Heart left ventricle (tissue), 16 donors: Measurements from ENCODE around the gene BTBD16. TPM values are rescaled to one million over a fixed set of nuclear protein-coding genes. Genes with fewer than 3 reads are reported as not detected.
A peak's percentile ranks its signal among the peaks of the same experiment; 100 is the strongest.

ENCODE experiments used
- ATAC-seq, 4 donors: fragments of 200-7000 bp; cut with Tn5 transposase; one replicate each; pipeline ENCODE4 v1.9.1; 2020 to 2022; ENCODE audit warnings: moderate library complexity in 4 of 4, mild to moderate bottlenecking in 3 of 4, moderate number of reproducible peaks in 1 of 4
- DNase-seq, 5 donors: peaks; one replicate each; pipeline ENCODE4 v3.0.0-alpha.2; 2020
- H3K27ac ChIP-seq, 12 donors: fragments of 200-600 bp; sonication (generic) in 4 of 12; one replicate each; pipeline versions ENCODE4 v1.5.0 to v1.8.0; 2016 to 2022; ENCODE audit warnings: mild to moderate bottlenecking in 2 of 12
- H3K27me3 ChIP-seq, 9 donors: fragments of 200-600 bp; sonication (generic) in 2 of 9; one replicate each; pipeline versions ENCODE4 v1.5.1 to v1.8.0; 2016 to 2022; ENCODE audit warnings: mild to moderate bottlenecking in 3 of 9
- H3K36me3 ChIP-seq, 9 donors: fragments of 200-600 bp; sonication (generic) in 2 of 9; one replicate each; pipeline versions ENCODE4 v1.5.0 to v1.8.0; 2018 to 2022; ENCODE audit warnings: mild to moderate bottlenecking in 2 of 9
- H3K4me1 ChIP-seq, 12 donors: fragments of 200-600 bp; sonication (generic) in 4 of 12; one replicate each; pipeline versions ENCODE4 v1.5.0 to v1.8.0; 2016 to 2022; ENCODE audit warnings: mild to moderate bottlenecking in 3 of 12
- H3K4me3 ChIP-seq, 12 donors: fragments of 200-600 bp; sonication (generic) in 4 of 12; one replicate each; pipeline versions ENCODE4 v1.5.0 to v1.8.0; 2017 to 2022; ENCODE audit warnings: mild to moderate bottlenecking in 9 of 12, moderate library complexity in 4 of 12
- H3K9me3 ChIP-seq, 12 donors: fragments of 200-600 bp; sonication (generic) in 4 of 12; one replicate each; pipeline versions ENCODE4 v1.5.0 to v1.8.0; 2016 to 2022; ENCODE audit warnings: mild to moderate bottlenecking in 1 of 12
- CTCF ChIP-seq, 12 donors: fragments of 200-600 bp; sonication (generic) in 4 of 12; IDR thresholded peaks; one replicate each; pipeline versions ENCODE4 v1.5.0 to v1.8.0; 2018 to 2022; ENCODE audit warnings: antibody characterized with exemption in 12 of 12, mild to moderate bottlenecking in 5 of 12
- POLR2A ChIP-seq, 2 donors: fragments of 450-650 bp; IDR thresholded peaks; one replicate each; pipeline ENCODE4 v1.6.1; 2017; ENCODE audit warnings: antibody characterized with exemption in 2 of 2, mild to moderate bottlenecking in 2 of 2, moderate library complexity in 2 of 2
- WGBS, 4 donors: extraction: QIAGEN DNeasy Blood & Tissue Kit in 2 of 4; methylation state at CpG; one replicate each; pipeline versions ENCODE4 v1.1.5 to v1.1.7; 2013 to 2018; 5-methylcytosine and 5-hydroxymethylcytosine counted together
- intact Hi-C, 10 donors: fragments of 100-400 bp; cut with DNase I; formaldehyde crosslinking; loops; one replicate each; pipeline versions ENCODE4 v1.11.1 to v1.14.2; 2022
- polyA plus RNA-seq, 2 donors: library from polyadenylated mRNA; stranded (reverse); fragments of 200-250 nt; gene quantifications; one replicate each; pipeline ENCODE4 v1.2.3, GENCODE V29; 2013
- total RNA-seq, 9 donors: library from RNA; depleted of rRNA in 2 of 9; stranded (reverse); fragments of >200 nt in 2 of 9; fragmentation: NEBNext Ultra II Directional in 3 of 9; extraction: Animal tissue kit (Norgen Biotek cat#: 25700) in 3 of 9; gene quantifications; one replicate each; pipeline versions ENCODE4 v1.1.0 to v1.2.4, GENCODE V29; 2016 to 2023
- donor health status: ischemic (EF 13 %, LVEDD 7.1; RV severe dilation, severe dysfunction).
- donor health status: healthy with polysubstance abuse.
- donor health status: DM: no; HTN: yes; CAD: no.
- donor health status: DM: no; HTN: no; CAD: no.
- donor health status: ischemic (EF 25% LVEDD 6.9; RV normal size, moderate dysfunction).
- donor health status: ischemic (EF 25% LVEDD 5.7; RV mildly dilated, moderate dysfunction).
- donor health status: healthy.
- donor health status: DM: yes; HTN: yes; CAD: no.
- donor health status: ischemic (EF 35%, LVEDD 5.7; RV mildly dilated, moderate dysfunction).
- donor health status: nonischemic (EF 11% LVEDD 7.7; RV severe dilation, severe dysfunction).
- donor health status: DM: yes; HTN: yes; CAD: no.
- donor health status: PGD.
- donor health status: ischemic (EF 29% LVEDD 5.4; RV normal size, mild dysfunction).
- donor health status: nonischemic (EF 23%, LVEDD 6.1; RV moderate dilation, normal function).

The BTBD16 gene
- total and polyA plus RNA-seq, 11 donors = 0.23 to 0.25 TPM; not detected in 9

- no peak overlapping the region for H3K4me3 ChIP-seq
- DNase-seq (no peak), ATAC-seq (no peak)
- H3K36me3 ChIP-seq = peaks cover 0 to 95% (median 68%) of the 10 kb centered on the region in 9 donors
- H3K27ac ChIP-seq = peak overlapping the region in 2 of 12 donors; percentile 2 to 39
- no peak for TF ChIP-seq POLR2A (IDR thresholded peaks at IDR 0.05)
- TF ChIP-seq CTCF (IDR thresholded peaks at IDR 0.05) = no peak
- H3K9me3 ChIP-seq = no peaks in the 10 kb centered on the region
- 75 to 100% (median 80%) methylated on average over 2 of the region's 2 CpGs for WGBS, 4 donors
- intact Hi-C loops = loop anchor here in 1 of 10 donors (10.0 kb wide), 1 partner anchor 189 kb away; no protein-coding TSS in a partner anchor
- no peaks in the 10 kb centered on the region for H3K27me3 ChIP-seq
- H3K4me1 ChIP-seq = peaks cover 0 to 25% (median 5%) of the 10 kb centered on the region in 12 donors
Observed at GRCh38 chr10:122243550-122243949, 27.5 kb upstream of the BTBD16 start.

GRCh38 chr10:122244001-122244975 lies 26.8 kb upstream of the BTBD16 start:
- H3K27ac ChIP-seq = peak overlapping the region in 7 of 12 donors; percentile 2 to 42 (median 26)
- no peaks in the 10 kb centered on the region for H3K27me3 ChIP-seq
- peaks cover 0 to 95% (median 68%) of the 10 kb centered on the region in 9 donors for H3K36me3 ChIP-seq
- DNase-seq (no peak), ATAC-seq (no peak)
- H3K4me3 ChIP-seq = no peak overlapping the region
- H3K9me3 ChIP-seq = no peaks in the 10 kb centered on the region
- peaks cover 0 to 32% (median 5%) of the 10 kb centered on the region in 12 donors for H3K4me1 ChIP-seq
- no peak for TF ChIP-seq CTCF (IDR thresholded peaks at IDR 0.05)
- TF ChIP-seq POLR2A (IDR thresholded peaks at IDR 0.05) = no peak
- intact Hi-C loops = loop anchor here in 1 of 10 donors (10.0 kb wide), 1 partner anchor 189 kb away; no protein-coding TSS in a partner anchor
- 61 to 66% (median 65%) methylated on average over 9 to 11 of the region's 11 CpGs for WGBS, 4 donors

- DNase-seq = no peak
- Histone ChIP-seq H3K36me3 (peaks cover 0 to 91% (median 70%) of the 10 kb centered on the region in 9 donors), H3K9me3 (no peaks in the 10 kb centered on the region), H3K27ac (peak overlapping the region in 2 of 12 donors; percentile 42 to 49), H3K4me3 (no peak overlapping the region), H3K27me3 (no peaks in the 10 kb centered on the region), H3K4me1 (peaks cover 0 to 38% (median 7%) of the 10 kb centered on the region in 12 donors)
- TF ChIP-seq POLR2A (IDR thresholded peaks at IDR 0.05) (no peak), CTCF (IDR thresholded peaks at IDR 0.05) (no peak)
- intact Hi-C loops = loop anchor here in 1 of 10 donors (10.0 kb wide), 1 partner anchor 190 kb away; no protein-coding TSS in a partner anchor
- WGBS, 4 donors = 73 to 80% (median 76%) methylated on average over 4 of the region's 4 CpGs
- ATAC-seq = no peak
Observed at GRCh38 chr10:122245136-122245535, 26.0 kb upstream of the BTBD16 start.

- 84 to 93% (median 89%) methylated on average over 11 of the region's 11 CpGs for WGBS, 4 donors
- no peaks in the 10 kb centered on the region for H3K27me3 ChIP-seq
- H3K36me3 ChIP-seq = peaks cover 0 to 89% (median 67%) of the 10 kb centered on the region in 9 donors
- intact Hi-C loops = loop anchor here in 1 of 10 donors (10.0 kb wide), 1 partner anchor 191 kb away; no protein-coding TSS in a partner anchor
- peaks cover 0 to 38% (median 7%) of the 10 kb centered on the region in 12 donors for H3K4me1 ChIP-seq
- no peak for TF ChIP-seq CTCF (IDR thresholded peaks at IDR 0.05)
- TF ChIP-seq POLR2A (IDR thresholded peaks at IDR 0.05) = no peak
- DNase-seq = no peak
- no peaks in the 10 kb centered on the region for H3K9me3 ChIP-seq
- ATAC-seq = no peak
- H3K27ac ChIP-seq = peak overlapping the region in 1 of 12 donors; percentile 49
- H3K4me3 ChIP-seq = no peak overlapping the region
Observed at GRCh38 chr10:122245897-122246296, 25.2 kb upstream of the BTBD16 start.
